Measurements from ENCODE around the gene SLC11A1. TPM values are rescaled to one million over a fixed set of nuclear protein-coding genes. Genes with fewer than 3 reads are reported as not detected.

Gene SLC11A1
- total RNA-seq, 8 experiments from 2014 or later, result 0.50 to 3.1 (median 0.95) TPM

GRCh38 chr2:218354045-218354444 lies 28.0 kb upstream of the SLC11A1 start:
- no peak for ATAC-seq (replicated peaks in 6 of 8)
- in situ Hi-C loops (cut with MboI; ENCODE audit: low pct_unique_long_range_greater_than_20kb in 2 of 9, low sequenced_read_pairs in 9 of 9, unreplicated experiment in 9 of 9), result no loop called here
- Histone ChIP-seq H3K4me1 (replicated peaks in 1 of 2) (peaks cover 0 to 9% of the 10 kb centered on the region in 2 donors), H3K4me3 (no peak overlapping the region), H3K27ac (no peak overlapping the region)
- 60 to 89% (median 82%) methylated on average over 1 to 10 of the region's 14 CpGs for WGBS, 10 experiments

GRCh38 chr2:218354850-218355443 lies 27.1 kb upstream of the SLC11A1 start:
- Histone ChIP-seq H3K4me1 (replicated peaks in 1 of 2) (peaks cover 0 to 9% of the 10 kb centered on the region in 2 donors), H3K4me3 (no peak overlapping the region), H3K27ac (no peak overlapping the region)
- WGBS, 10 experiments, result 40 to 100% (median 76%) methylated on average over 1 to 13 of the region's 20 CpGs; no CpG with 5 or more reads in 1 of the 10 experiments
- no peak for ATAC-seq (replicated peaks in 6 of 8)
- in situ Hi-C loops (cut with MboI; ENCODE audit: low pct_unique_long_range_greater_than_20kb in 2 of 9, low sequenced_read_pairs in 9 of 9, unreplicated experiment in 9 of 9), result no loop called here

GRCh38 chr2:218357236-218358177 lies 24.6 kb upstream of the SLC11A1 start:
- in situ Hi-C loops (cut with MboI; ENCODE audit: low pct_unique_long_range_greater_than_20kb in 2 of 9, low sequenced_read_pairs in 9 of 9, unreplicated experiment in 9 of 9), result no loop called here
- no peak for ATAC-seq (replicated peaks in 6 of 8)
- H3K27ac ChIP-seq, result no peak overlapping the region
- peaks cover 0 to 9% of the 10 kb centered on the region in 2 donors for H3K4me1 ChIP-seq (replicated peaks in 1 of 2)
- no peak overlapping the region for H3K4me3 ChIP-seq
- 61 to 87% (median 76%) methylated on average over 2 to 13 of the region's 17 CpGs; no CpG with 5 or more reads in 2 of the 10 experiments for WGBS, 10 experiments

DNA sequence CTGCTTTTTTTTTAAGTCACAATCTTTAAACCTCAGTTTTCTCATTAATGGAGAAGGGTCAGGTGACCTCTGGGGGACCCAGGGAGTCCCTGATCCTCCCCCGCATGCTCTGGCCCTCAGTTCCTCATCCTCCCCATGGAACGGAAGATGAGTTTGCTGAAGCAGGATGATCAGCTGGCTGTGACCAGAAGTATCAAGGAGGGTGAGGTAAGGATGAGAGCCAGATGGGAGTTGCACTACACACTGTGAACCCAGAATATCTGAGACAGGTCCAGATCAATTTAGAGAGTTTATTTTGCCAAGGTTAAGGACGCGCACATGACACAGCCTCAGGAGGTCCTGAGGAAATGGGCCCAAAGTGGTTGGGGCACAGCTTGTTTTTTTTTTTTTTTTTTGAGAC lies 21.6 kb upstream of the SLC11A1 start:
- Histone ChIP-seq H3K4me1 (replicated peaks in 1 of 2) (peaks cover 0 to 9% of the 10 kb centered on the region in 2 donors), H3K27ac (no peak overlapping the region), H3K4me3 (no peak overlapping the region)
- ATAC-seq (replicated peaks in 6 of 8), result no peak
- in situ Hi-C loops (cut with MboI; ENCODE audit: low pct_unique_long_range_greater_than_20kb in 2 of 9, low sequenced_read_pairs in 9 of 9, unreplicated experiment in 9 of 9), result no loop called here
- WGBS, 10 experiments, result 76 to 100% (median 93%) methylated on average over 2 to 4 of the region's 4 CpGs; no CpG with 5 or more reads in 5 of the 10 experiments

DNA sequence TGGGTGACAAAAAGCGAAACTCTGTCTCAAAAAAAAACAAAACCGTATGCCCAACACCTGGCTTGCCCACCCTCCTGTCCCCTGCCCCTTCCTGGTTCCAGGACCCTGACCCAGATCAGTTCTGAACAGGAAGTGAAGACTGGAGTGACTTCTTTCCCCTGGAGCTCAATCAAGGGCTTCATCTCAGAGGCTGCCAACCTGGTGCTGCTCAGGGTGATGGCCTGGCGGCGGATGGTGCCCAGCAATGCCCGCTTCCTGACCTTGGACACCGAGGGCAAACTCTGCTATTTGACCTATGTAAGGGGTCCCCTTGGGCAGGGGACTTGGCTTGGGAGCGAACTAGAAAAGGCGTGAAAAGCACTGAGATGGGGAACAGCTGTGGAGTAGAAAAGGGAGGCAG lies 19.5 kb upstream of the SLC11A1 start:
- Histone ChIP-seq H3K4me1 (replicated peaks in 1 of 2) (no peaks in the 10 kb centered on the region), H3K4me3 (no peak overlapping the region), H3K27ac (no peak overlapping the region)
- in situ Hi-C loops (cut with MboI; ENCODE audit: low pct_unique_long_range_greater_than_20kb in 2 of 9, low sequenced_read_pairs in 9 of 9, unreplicated experiment in 9 of 9), result no loop called here
- WGBS, 10 experiments, result 58 to 100% (median 90%) methylated on average over 1 to 5 of the region's 8 CpGs; no CpG with 5 or more reads in 3 of the 10 experiments
- ATAC-seq (replicated peaks in 6 of 8), result no peak

DNA sequence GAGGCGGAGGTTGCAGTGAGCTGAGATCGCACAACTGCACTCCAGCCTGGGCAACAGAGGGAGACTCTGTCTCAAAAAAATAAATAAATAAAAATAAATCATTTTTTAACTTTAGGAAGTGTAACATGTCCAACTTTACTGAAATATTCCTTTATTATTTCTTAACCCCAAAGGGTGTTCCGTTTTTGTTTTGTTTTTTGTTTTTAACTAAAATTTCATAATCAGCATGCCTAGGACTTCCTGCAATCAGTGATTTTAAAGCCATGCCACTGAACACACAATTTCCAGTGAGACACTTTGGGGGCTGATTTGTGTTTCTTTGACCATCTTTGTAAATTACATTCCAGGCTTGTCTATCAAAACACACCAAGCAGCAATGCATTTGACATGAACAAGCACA lies 18.3 kb upstream of the SLC11A1 start:
- no peak for ATAC-seq (replicated peaks in 6 of 8)
- in situ Hi-C loops (cut with MboI; ENCODE audit: low pct_unique_long_range_greater_than_20kb in 2 of 9, low sequenced_read_pairs in 9 of 9, unreplicated experiment in 9 of 9), result no loop called here
- Histone ChIP-seq H3K4me1 (replicated peaks in 1 of 2) (no peaks in the 10 kb centered on the region), H3K27ac (no peak overlapping the region), H3K4me3 (no peak overlapping the region)
- 0 to 80% (median 55%) methylated on average over 1 to 3 of the region's 3 CpGs; no CpG with 5 or more reads in 2 of the 10 experiments for WGBS, 10 experiments

- WGBS, 10 experiments, result 50 to 100% (median 100%) methylated on average over 1 to 4 of the region's 6 CpGs; no CpG with 5 or more reads in 7 of the 10 experiments
- in situ Hi-C loops (cut with MboI; ENCODE audit: low pct_unique_long_range_greater_than_20kb in 2 of 9, low sequenced_read_pairs in 9 of 9, unreplicated experiment in 9 of 9), result no loop called here
- no peak for ATAC-seq (replicated peaks in 6 of 8)
Observed at GRCh38 chr2:218364196-218364595, 17.9 kb upstream of the SLC11A1 start.

GRCh38 chr2:218366621-218367414 lies 15.3 kb upstream of the SLC11A1 start:
- in situ Hi-C loops (cut with MboI; ENCODE audit: low pct_unique_long_range_greater_than_20kb in 2 of 9, low sequenced_read_pairs in 9 of 9, unreplicated experiment in 9 of 9), result no loop called here

More at GRCh38 chr2:218364196-218364595, 17.9 kb upstream of the SLC11A1 start:
- H3K27ac ChIP-seq, result no peak overlapping the region
- no peaks in the 10 kb centered on the region for H3K4me1 ChIP-seq (replicated peaks in 1 of 2)
- no peak overlapping the region for H3K4me3 ChIP-seq

DNA sequence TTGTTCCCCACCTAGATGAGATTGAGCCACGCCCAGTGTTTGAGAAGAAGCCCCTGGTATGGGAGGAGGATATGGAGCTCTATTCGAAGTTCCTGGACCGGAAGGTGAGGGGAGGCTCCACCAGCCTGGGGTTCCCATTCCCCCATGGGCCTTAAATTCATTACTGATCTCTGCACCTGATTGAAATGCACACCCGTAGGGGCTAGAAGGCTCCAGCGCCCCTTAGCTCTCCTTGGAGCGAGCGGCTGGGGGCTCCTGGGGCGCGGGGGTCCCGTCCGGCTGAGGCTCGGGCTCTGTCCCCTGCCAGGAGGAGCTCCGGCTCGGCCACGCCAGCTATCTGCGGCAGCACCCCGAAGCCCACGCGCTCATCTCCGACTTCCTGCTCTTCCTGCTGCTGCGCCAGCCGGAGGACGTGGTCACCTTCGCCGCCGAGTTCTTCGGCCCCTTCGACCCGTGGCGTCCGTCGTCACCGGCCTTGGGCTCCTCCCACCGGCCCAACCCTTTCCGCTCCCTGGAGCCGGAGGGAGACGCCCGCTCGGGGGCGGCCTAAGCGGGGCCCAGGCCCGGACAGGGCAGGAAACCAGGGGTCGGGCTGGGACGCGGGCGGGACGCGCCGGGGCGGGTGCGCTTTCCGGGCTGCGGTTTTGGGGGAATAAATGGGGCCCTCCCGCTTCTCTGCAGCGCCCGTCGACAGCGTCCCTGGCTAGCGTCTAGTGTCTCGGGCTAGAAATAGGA lies 14.5 kb upstream of the SLC11A1 start:
- 27 to 83% (median 45%) methylated on average over 2 to 10 of the region's 60 CpGs; no CpG with 5 or more reads in 4 of the 10 experiments for WGBS, 10 experiments
- Histone ChIP-seq H3K4me1 (replicated peaks in 1 of 2) (no peaks in the 10 kb centered on the region), H3K4me3 (peak overlapping the region in 3 of 5 donors; percentile 14 to 31 (median 21)), H3K27ac (peak overlapping the region in 1 of 2 donors; percentile 52)
- ATAC-seq (replicated peaks in 6 of 8), result peak; percentile 77 to 99 (median 94)
- in situ Hi-C loops (cut with MboI; ENCODE audit: low pct_unique_long_range_greater_than_20kb in 2 of 9, low sequenced_read_pairs in 9 of 9, unreplicated experiment in 9 of 9), result no loop called here

More at GRCh38 chr2:218366621-218367414, 15.3 kb upstream of the SLC11A1 start:
- no peaks in the 10 kb centered on the region for H3K4me1 ChIP-seq (replicated peaks in 1 of 2)
- H3K27ac ChIP-seq, result no peak overlapping the region
- H3K4me3 ChIP-seq, result no peak overlapping the region
- WGBS, 10 experiments, result 60 to 100% (median 90%) methylated on average over 1 to 4 of the region's 9 CpGs; no CpG with 5 or more reads in 2 of the 10 experiments
- ATAC-seq (replicated peaks in 6 of 8), result no peak

- whole genome bisulfite sequencing, 10 experiments, result 60 to 100% (median 72%) methylated on average over 2 to 21 of the region's 21 CpGs; no CpG with 5 or more reads in 3 of the 10 experiments
- no peak overlapping the region for H3K27ac ChIP-seq
- in situ Hi-C loops (cut with MboI; ENCODE audit: low pct_unique_long_range_greater_than_20kb in 2 of 9, low sequenced_read_pairs in 9 of 9, unreplicated experiment in 9 of 9), result no loop called here
Observed at GRCh38 chr2:218368150-218368528, 13.9 kb upstream of the SLC11A1 start.

DNA sequence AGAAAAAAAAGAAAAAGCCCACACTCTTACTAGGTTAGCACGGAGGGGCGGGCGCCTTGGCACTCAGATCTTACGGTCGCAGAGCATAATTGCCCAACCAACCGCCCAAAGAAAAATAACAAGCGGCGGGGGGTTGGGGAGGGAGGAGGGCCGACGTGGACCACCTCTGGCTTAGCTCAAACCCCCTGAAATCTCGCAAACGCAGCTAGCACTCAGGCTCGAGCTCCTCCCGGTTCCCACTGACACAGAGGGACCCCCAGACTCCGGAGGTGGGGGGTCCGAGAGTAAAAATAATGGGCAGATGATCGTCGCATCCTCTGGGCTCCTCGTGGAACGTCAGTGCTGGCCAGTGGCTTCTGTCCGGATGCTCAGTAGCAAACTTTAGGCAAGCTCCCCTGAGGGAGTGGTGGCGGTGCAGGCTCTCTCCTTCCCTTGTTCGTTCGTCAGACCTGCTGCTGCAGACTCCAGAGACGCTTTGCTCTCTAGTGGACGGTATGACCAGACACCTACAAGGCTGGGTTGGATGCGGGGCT lies 13.4 kb upstream of the SLC11A1 start:
- in situ Hi-C loops (cut with MboI; ENCODE audit: low pct_unique_long_range_greater_than_20kb in 2 of 9, low sequenced_read_pairs in 9 of 9, unreplicated experiment in 9 of 9), result no loop called here
- no peak overlapping the region for H3K4me3 ChIP-seq
- no peak overlapping the region for H3K27ac ChIP-seq
- 0 to 93% (median 48%) methylated on average over 1 to 15 of the region's 27 CpGs for WGBS, 10 experiments
- no peaks in the 10 kb centered on the region for H3K4me1 ChIP-seq (replicated peaks in 1 of 2)
- ATAC-seq (replicated peaks in 6 of 8), result peak in 2 of 8 experiments; percentile 20 to 47

More at GRCh38 chr2:218368150-218368528, 13.9 kb upstream of the SLC11A1 start:
- peak overlapping the region in 3 of 5 donors; percentile 14 to 31 (median 21) for H3K4me3 ChIP-seq
- no peaks in the 10 kb centered on the region for H3K4me1 ChIP-seq (replicated peaks in 1 of 2)
- no peak for ATAC-seq (replicated peaks in 6 of 8)

GRCh38 chr2:218369330-218369729 lies 12.7 kb upstream of the SLC11A1 start:
- WGBS, 10 experiments, result 0 to 100% (median 50%) methylated on average over 1 to 2 of the region's 2 CpGs; no CpG with 5 or more reads in 1 of the 10 experiments
- no peak overlapping the region for H3K27ac ChIP-seq
- in situ Hi-C loops (cut with MboI; ENCODE audit: low pct_unique_long_range_greater_than_20kb in 2 of 9, low sequenced_read_pairs in 9 of 9, unreplicated experiment in 9 of 9), result no loop called here
- no peak overlapping the region for H3K4me3 ChIP-seq
- H3K4me1 ChIP-seq (replicated peaks in 1 of 2), result no peaks in the 10 kb centered on the region
- peak in 1 of 8 experiments; percentile 58 for ATAC-seq (replicated peaks in 6 of 8)

Data from motor neuron (in vitro differentiated cells).